Gastrocnemius medialis (tissue), 4 donors: ENCODE data around the gene NUDT14.

Experiments
- POLR2A ChIP-seq, 2 donors: fragments of 450-650 bp; IDR thresholded peaks; one replicate each; pipeline ENCODE4 v1.6.1; 2017; ENCODE audit warnings: antibody characterized with exemption in 2 of 2, mild to moderate bottlenecking in 2 of 2, moderate library complexity in 2 of 2
- TF ChIP-seq, protein P1 (sequence below), 5 experiments: fragments of 450-650 bp in 3 of 5; fragments of 200-600 bp in 2 of 5; sonication (generic) in 2 of 5; IDR thresholded peaks in 4 of 5; conservative IDR thresholded peaks in 1 of 5; 1 replicate in 4 of 5; 2 replicates in 1 of 5; pipeline ENCODE4 v1.5.1; 2016 to 2019; ENCODE audit warnings: antibody characterized with exemption in 5 of 5, mild to moderate bottlenecking in 3 of 5, moderate library complexity in 3 of 5

DNA sequence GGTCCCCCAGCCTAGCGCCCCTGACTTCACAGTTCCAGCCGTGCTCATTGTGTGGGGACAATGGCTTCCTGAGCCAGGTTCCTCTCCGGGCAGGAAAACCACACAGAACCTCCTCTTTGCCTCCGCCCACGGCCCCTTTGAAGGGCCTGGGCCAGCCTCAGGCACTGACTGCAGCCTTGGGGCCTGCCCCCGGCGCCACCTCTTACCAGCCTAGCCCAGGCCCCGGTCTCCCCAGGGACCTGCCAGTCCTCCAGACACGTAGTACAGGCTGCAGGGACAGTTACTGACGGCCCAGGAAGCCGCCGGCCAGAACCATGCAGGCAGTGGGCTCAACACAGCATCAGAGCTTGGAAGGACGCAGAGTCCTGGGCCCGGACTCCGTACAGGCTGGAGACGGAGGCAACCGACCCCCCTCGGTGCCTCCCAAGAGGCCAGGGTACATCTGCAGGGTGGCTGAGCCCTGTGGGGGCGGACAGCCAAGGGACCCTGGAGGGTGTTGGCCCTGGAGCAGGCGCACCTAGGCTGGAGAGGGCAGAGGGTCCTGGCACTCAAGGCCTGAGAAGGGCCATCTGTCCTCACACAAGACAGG is 20.9 kb upstream of the NUDT14 start:
- TF ChIP-seq, protein P1, sequence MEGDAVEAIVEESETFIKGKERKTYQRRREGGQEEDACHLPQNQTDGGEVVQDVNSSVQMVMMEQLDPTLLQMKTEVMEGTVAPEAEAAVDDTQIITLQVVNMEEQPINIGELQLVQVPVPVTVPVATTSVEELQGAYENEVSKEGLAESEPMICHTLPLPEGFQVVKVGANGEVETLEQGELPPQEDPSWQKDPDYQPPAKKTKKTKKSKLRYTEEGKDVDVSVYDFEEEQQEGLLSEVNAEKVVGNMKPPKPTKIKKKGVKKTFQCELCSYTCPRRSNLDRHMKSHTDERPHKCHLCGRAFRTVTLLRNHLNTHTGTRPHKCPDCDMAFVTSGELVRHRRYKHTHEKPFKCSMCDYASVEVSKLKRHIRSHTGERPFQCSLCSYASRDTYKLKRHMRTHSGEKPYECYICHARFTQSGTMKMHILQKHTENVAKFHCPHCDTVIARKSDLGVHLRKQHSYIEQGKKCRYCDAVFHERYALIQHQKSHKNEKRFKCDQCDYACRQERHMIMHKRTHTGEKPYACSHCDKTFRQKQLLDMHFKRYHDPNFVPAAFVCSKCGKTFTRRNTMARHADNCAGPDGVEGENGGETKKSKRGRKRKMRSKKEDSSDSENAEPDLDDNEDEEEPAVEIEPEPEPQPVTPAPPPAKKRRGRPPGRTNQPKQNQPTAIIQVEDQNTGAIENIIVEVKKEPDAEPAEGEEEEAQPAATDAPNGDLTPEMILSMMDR (IDR thresholded peaks at IDR 0.05 in 4 of 5, conservative IDR thresholded peaks at IDR 0.05 in 1 of 5): no peak
- no peak for TF ChIP-seq POLR2A (IDR thresholded peaks at IDR 0.05)
